ENCODE data around the gene TH. TPM values are rescaled to one million over a fixed set of nuclear protein-coding genes. Genes with fewer than 3 reads are reported as not detected.

Gene TH
- total RNA-seq, 1 experiment from 2014 or later, result not detected

DNA sequence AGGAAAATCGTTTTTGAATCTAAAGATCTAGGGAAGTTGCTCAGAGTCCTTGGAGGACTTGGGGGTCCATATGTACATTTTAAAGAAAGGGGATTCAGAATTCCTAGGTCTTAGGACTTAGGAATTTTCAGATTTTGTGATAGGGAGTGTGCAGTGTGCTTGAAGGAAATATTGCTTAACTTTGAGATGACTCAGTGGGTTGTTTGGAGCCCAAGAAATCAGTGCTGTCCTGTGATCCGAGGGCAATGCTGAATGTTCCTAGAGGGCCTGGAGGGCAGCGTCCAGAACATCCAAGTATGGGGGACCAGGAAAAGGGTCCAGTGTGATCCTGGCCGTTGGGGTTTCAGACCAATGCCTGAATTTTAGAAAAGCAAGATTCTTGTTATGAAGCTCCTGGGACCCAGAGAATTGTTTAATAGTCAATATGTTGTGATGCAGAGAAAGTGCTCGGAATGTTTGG lies 29.3 kb downstream of the TH start:
- no peak for DNase-seq (ENCODE audit: low spot score)

DNA sequence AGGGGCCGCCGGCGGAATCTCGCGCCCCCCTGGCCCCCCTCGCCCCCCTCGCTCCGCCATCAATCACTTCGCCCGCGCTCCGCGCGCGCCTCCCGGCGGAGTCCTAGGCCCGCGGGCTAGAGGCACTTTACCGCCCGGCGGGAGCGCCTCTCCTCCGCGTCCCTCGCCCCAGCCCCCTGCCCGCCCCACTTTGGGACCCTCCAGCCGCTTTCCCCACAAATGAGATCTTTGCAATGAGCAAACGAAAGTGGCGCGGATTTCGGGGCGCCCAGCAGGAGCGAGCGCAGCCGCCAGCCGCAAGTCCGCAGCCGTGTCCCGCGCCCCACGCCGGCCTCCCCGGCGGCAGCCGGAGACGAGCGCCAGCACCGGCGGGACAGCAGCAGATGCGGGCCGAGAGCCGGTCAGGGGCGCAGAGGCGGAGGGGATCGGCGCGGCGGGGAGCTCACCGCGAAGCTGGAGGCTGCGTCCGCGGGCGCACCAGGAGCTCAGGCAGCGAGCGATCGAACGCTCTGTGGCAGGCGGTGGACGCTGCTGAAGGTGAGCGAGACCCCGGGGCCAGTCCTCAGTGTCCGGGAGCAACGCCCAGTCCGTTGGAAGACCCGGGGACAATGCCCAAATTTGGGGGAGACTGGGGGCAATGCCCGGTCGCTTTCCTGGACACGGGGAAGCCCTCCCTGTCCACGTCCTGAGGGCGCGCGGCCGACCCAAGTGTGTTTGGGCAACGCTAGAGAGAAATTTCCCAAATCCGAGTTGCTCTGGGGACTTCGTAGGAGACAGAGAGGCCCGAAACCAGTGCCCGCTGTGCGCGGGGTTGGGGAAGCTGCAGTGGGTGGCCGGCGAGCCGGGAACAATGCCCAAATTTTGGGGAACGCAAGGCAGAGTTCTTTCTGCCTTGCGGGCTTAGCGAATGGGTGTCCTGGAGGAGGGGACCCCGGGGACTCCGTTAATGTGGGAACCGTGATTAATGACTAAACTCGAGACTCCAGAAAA lies 30.9 kb downstream of the TH start:
- no peak for DNase-seq (ENCODE audit: low spot score)

DNA sequence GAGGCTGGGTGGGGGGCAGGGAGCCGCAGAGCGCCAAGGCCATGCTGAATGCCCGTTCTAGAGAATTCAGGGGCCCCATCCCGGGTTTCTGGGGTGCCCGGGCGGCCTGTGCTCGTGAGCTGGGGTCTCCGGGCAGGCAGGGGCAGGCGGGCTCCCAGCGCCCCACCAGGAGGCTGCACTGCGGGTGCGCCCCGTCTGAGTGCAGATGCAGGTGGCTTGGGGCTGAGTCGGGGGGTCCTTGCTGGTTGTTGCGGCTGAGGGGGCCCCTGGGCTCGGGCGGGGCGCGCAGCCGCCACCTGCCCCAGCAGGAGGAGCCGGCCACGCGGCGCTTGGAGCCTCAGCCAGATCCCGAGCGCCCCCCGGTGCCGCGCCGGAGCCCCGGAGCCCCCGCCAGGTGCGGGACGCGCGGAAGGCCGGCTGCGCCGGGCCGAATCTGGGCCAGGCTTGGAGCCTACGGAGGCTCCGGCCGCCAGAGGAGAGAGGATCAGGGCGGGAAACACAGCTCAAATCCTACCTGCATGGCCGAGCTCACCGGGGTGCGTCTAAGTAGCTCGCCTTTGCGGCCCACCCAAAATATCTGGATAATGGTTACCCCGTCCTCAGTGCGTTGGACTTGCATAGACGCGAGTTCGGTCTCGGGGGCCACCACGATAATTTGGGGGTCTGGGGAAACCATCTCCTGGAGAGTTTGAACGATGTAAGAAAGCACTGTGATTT lies 31.8 kb downstream of the TH start:
- DNase-seq (ENCODE audit: low spot score), result no peak

DNA sequence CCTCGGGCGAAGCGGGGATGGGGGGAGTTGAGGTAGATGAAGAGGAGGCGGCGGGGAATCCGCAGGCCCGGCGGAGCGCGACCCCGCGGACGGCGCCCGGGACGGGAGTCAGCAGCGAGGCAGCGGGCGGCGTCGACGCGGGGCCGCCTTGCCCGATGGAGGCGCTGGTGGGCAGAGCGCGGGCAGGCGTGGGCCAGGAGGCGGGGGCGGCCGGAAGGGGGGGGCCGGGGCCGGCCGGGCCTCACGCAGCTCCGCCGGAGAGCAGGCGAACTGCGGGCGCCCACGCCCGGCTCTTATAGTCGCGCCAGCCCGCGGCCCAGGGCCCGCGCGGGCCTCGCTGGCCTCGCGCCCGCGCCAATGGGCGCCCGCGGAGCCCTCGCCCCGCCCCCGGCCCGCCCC lies 32.5 kb downstream of the TH start, which contains the start of gene IGF2:
IGF2 (minus strand) TSS at position 267 of the 399 bp plus-strand sequence. CDS start 3,866 bp downstream, outside the sequence.
- no peak for DNase-seq (ENCODE audit: low spot score)

- no peak for DNase-seq (ENCODE audit: low spot score)
These were observed 33.0 kb downstream of the TH start for GRCh38 chr11:2138431-2139122.

DNA sequence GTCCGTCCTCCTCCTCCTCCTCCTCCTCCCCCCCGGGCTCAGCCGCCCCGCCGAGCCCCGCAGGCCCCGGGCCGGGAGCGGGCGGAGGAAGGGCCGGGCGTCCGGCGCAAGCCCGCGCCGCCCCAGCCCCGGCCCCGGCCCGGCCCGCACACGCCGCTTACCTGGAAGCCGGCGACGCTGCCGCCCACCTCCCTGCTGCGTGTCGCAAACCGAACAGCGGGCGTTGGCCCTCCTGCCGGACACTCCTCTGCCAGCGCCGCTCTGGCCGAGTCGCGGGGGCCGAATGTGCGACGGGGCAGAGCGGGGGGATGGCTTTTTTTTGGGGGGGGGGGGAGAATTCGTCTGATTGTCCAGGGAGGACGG lies 33.6 kb downstream of the TH start:
- no peak for DNase-seq (ENCODE audit: low spot score)

DNA sequence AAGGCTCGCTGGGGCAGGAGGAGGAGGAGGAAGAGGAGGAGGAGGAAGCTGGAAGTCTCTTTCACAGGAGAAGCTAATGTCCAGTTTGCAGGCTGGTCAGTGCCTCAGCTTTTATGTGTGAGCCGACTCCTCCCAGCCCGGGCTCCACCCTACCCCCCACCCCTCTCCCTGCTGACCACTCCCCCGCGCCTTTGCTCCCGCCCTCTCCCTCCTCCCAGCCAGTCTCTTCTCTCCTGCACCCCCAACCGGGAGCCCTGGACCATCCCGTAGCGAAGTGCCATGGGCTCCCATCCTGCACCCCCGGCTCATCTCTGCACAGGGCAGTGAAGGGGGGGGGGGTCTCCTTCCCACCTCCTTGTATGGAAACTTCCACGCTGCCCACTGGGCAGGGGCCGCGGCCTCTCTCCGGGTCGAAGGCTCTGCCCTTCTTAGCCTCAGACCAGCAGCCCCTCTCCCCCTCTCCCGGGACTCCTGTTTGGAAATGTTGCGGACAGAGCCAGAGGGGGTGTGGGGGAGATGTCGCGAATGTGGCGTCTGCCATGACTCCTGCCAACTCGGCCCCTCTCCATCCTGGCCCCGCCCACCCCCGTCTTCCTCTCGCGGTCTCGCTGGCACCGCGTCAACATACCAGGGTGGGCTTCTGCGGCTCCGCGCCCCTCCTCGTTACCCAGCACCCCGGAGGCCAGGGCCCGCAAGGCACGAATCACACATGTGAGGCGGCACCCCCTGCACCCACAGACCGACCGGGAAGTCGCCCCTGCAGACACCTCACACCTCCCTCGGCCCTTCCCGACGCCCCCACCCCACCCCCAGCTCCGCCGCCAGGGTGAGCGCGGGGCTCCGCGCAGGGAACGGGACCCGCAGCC lies 34.2 kb downstream of the TH start:
- DNase-seq (ENCODE audit: low spot score), result peak; percentile 63

GRCh38 chr11:2136952-2137201 lies 34.7 kb downstream of the TH start:
- no peak for DNase-seq (ENCODE audit: low spot score)

- DNase-seq (ENCODE audit: low spot score), result no peak
These were observed 35.2 kb downstream of the TH start for GRCh38 chr11:2136209-2136951.

- DNase-seq (ENCODE audit: low spot score), result no peak
These were observed 35.9 kb downstream of the TH start for GRCh38 chr11:2135648-2136201.

GRCh38 chr11:2135018-2135569 lies 36.5 kb downstream of the TH start:
- DNase-seq (ENCODE audit: low spot score), result no peak

DNA sequence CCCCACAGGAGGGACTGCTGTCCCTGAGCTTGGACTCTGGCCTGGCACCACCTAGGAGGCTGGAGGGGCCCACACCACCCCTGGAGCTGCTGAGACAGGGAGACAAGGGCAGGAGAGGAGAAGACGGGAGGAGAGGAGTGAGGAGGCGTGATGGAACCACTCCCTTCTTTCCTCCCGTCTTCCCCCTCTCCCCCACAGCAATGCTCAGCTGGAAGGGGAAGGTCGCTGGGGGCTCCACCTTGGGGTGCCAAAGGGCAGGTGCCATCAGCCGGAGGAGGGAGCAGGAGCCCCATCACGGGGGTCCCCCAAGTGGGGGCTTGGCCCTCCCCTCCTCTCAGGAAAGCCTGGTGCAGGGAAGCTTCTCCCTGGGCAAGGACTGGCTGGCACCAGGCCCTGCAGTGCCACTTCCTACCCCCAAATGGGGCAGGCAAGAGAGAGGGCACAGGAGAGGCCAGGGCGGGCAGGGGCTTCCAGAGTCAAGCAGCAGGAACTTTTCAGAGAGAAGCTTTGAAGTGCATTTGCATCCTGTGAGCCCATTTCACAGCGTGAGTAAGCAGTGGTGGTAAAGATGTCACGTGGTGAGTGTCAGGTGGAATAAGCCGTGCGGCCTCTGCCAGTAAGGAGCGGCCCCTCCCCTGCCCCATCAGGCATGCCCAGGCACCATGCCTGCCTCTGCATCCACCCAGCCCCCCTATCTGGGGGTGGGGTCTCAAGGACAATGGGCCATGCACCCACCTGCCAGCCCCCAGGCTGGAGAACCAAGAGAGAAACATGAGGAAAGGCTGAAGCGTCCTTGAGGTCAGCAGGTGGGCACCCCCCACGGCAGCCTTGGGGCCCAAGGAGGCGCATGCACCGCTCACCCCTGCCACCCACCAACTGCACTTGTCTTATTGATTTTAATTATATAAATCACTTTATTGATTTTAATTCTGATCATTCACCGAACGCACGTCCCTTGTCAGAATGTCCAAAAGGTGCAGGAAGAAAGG lies 37.3 kb downstream of the TH start:
- no peak for DNase-seq (ENCODE audit: low spot score)

DNA sequence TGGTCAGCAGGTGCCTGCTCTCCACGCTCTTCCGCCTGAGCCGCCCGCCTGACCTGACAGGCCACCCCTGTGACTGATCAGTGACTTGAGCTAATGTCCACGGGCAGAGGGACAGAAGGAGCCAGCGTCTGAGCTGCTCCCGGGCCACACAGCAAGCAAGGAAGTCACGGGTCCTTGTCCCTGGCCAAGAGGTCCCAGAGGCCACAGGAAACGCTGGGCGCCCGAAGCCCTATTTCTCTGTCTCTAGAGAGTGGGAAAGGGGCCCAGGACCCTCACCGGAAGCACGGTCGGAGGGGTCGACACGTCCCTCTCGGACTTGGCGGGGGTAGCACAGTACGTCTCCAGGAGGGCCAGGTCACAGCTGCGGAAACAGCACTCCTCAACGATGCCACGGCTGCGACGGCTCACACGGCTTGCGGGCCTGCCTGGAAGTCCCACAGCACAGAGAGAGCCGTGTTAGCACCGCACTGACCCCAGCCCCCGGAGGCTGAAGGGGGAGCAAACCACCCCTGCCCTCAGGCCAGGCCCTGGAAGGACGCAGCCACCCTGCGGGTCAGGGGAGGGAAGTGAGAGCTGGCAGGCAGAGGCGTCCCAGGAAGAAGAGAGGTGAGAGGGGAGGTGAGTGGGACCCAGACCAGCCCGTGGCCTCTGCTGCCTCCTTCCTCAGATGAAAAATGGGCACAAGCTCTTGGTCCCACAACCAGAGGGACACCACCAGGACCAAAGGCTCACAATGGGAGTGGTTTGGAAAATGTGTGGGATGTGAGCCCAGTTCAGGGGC lies 38.2 kb downstream of the TH start:
- DNase-seq (ENCODE audit: low spot score), result no peak

DNA sequence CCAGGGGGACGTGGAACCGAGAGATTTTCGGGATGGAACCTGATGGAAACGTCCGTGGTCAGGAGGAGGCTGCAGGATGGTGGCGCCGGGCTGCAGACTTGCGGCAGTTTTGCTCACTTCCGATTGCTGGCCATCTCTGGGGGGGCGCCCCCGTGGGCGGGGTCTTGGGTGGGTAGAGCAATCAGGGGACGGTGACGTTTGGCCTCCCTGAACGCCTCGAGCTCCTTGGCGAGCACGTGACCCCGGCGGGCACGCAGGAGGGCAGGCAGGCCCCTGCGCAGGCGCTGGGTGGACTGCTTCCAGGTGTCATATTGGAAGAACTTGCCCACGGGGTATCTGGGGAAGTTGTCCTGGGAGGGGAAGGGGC lies 38.8 kb downstream of the TH start:
- no peak for DNase-seq (ENCODE audit: low spot score)

GRCh38 chr11:2132246-2132645 lies 39.4 kb downstream of the TH start:
- DNase-seq (ENCODE audit: low spot score), result no peak

- DNase-seq (ENCODE audit: low spot score), result no peak
These were observed 40.0 kb downstream of the TH start for GRCh38 chr11:2131371-2132236.

GRCh38 chr11:2130881-2131352 lies 40.7 kb downstream of the TH start:
- DNase-seq (ENCODE audit: low spot score), result no peak

Measured in H4 (cell line).